ENCODE measurements around the gene RAB11A.

- TF ChIP-seq CTCF (IDR thresholded peaks at IDR 0.05) (no peak), EZH2 (IDR thresholded peaks at IDR 0.05) (no peak)
Measured at GRCh38 chr15:65937476-65937875, 68.2 kb downstream of the RAB11A start.

Data from neural progenitor cell (in vitro differentiated cells).